CD4-positive, alpha-beta T cell treated with Interferon gamma for 1 hour (primary cell): Measurements from ENCODE around the gene MIGA1.
A peak's percentile ranks its signal among the peaks of the same experiment; 100 is the strongest.
"Not testable (repeated sequence)": the region's sequence is repeated elsewhere in the genome, so short reads cannot be mapped to it uniquely, and the experiment has no call there.

Experiments
- DNase-seq: peaks from one replicate; pipeline ENCODE4 v3.0.0-alpha.2; 2020

MIGA1 gene

GRCh38 chr1:77802026-77802425 is 22.6 kb downstream of the MIGA1 start:
- no peak for DNase-seq

- no peak for DNase-seq
Measured at GRCh38 chr1:77803371-77803770, 23.9 kb downstream of the MIGA1 start.

- DNase-seq = not testable (repeated sequence)
Measured at GRCh38 chr1:77809787-77810462, 30.5 kb downstream of the MIGA1 start.

- DNase-seq = not testable (repeated sequence)
Measured at GRCh38 chr1:77811589-77811988, 32.1 kb downstream of the MIGA1 start.

GRCh38 chr1:77817368-77818209 is 38.1 kb downstream of the MIGA1 start:
- no peak for DNase-seq

- DNase-seq = no peak
Measured at GRCh38 chr1:77820121-77820520, 40.7 kb downstream of the MIGA1 start.

GRCh38 chr1:77824079-77824478 is 44.6 kb downstream of the MIGA1 start:
- DNase-seq = no peak

GRCh38 chr1:77824694-77825093 is 45.2 kb downstream of the MIGA1 start:
- DNase-seq = no peak

- peak; percentile 8 for DNase-seq
Measured at GRCh38 chr1:77825131-77825709, 45.8 kb downstream of the MIGA1 start.

GRCh38 chr1:77826851-77827250 is 47.4 kb downstream of the MIGA1 start:
- DNase-seq = not testable (repeated sequence)

GRCh38 chr1:77828098-77828497 is 48.6 kb downstream of the MIGA1 start:
- no peak for DNase-seq

GRCh38 chr1:77829851-77830250 is 50.4 kb downstream of the MIGA1 start:
- no peak for DNase-seq

GRCh38 chr1:77830946-77831345 is 51.5 kb downstream of the MIGA1 start:
- no peak for DNase-seq

- DNase-seq = no peak
Measured at GRCh38 chr1:77831566-77831965, 52.1 kb downstream of the MIGA1 start.

- no peak for DNase-seq
Measured at GRCh38 chr1:77831976-77832711, 52.7 kb downstream of the MIGA1 start.

- no peak for DNase-seq
Measured at GRCh38 chr1:77832901-77833300, 53.5 kb downstream of the MIGA1 start.

GRCh38 chr1:77833521-77834100 is 54.2 kb downstream of the MIGA1 start:
- no peak for DNase-seq

GRCh38 chr1:77834771-77835334 is 55.4 kb downstream of the MIGA1 start:
- no peak for DNase-seq

GRCh38 chr1:77841574-77841973 is 62.1 kb downstream of the MIGA1 start:
- DNase-seq = no peak

- no peak for DNase-seq
Measured at GRCh38 chr1:77845951-77846350, 66.5 kb downstream of the MIGA1 start.

GRCh38 chr1:77846966-77847365 is 67.5 kb downstream of the MIGA1 start:
- DNase-seq = no peak

GRCh38 chr1:77847621-77848080 is 68.2 kb downstream of the MIGA1 start:
- no peak for DNase-seq
